Muscle layer of colon (tissue), 2 donors: ENCODE data around the gene EXOSC9.
"Not testable (repeated sequence)": the region's sequence is repeated elsewhere in the genome, so short reads cannot be mapped to it uniquely, and the experiment has no call there.

Experiments used
- H3K27ac ChIP-seq: one replicate; pipeline ENCODE4 v1.7.0; 2013; ENCODE audit warnings: low read depth, mild to moderate bottlenecking, low read length, moderate library complexity
- H3K27me3 ChIP-seq, 2 donors: one replicate each; pipeline ENCODE4 v1.7.0; 2013; ENCODE audit warnings: low read length in 2 of 2, mild to moderate bottlenecking in 2 of 2; ENCODE audit not compliant: insufficient read depth in 2 of 2, control insufficient read depth in 1 of 2
- H3K36me3 ChIP-seq: one replicate; pipeline ENCODE4 v1.7.0; 2013; ENCODE audit warnings: mild to moderate bottlenecking, low read length; ENCODE audit not compliant: insufficient read depth
- H3K4me1 ChIP-seq: one replicate; pipeline ENCODE4 v1.7.0; 2013; ENCODE audit warnings: mild to moderate bottlenecking, low read length; ENCODE audit not compliant: insufficient read depth
- H3K4me3 ChIP-seq, 2 donors: one replicate each; pipeline ENCODE4 v1.7.0; 2013; ENCODE audit warnings: low read length in 2 of 2, low read depth in 1 of 2, mild to moderate bottlenecking in 1 of 2, moderate library complexity in 1 of 2
- H3K9ac ChIP-seq: one replicate; pipeline ENCODE4 v1.7.0; 2013; ENCODE audit warnings: low read length
- H3K9me3 ChIP-seq: one replicate; pipeline ENCODE4 v1.7.0; 2013; ENCODE audit warnings: mild to moderate bottlenecking, low read length
- donor health status: abdominal sarcoma.
- donor health status: Adenocarcinoma of cecum.

Gene EXOSC9

DNA sequence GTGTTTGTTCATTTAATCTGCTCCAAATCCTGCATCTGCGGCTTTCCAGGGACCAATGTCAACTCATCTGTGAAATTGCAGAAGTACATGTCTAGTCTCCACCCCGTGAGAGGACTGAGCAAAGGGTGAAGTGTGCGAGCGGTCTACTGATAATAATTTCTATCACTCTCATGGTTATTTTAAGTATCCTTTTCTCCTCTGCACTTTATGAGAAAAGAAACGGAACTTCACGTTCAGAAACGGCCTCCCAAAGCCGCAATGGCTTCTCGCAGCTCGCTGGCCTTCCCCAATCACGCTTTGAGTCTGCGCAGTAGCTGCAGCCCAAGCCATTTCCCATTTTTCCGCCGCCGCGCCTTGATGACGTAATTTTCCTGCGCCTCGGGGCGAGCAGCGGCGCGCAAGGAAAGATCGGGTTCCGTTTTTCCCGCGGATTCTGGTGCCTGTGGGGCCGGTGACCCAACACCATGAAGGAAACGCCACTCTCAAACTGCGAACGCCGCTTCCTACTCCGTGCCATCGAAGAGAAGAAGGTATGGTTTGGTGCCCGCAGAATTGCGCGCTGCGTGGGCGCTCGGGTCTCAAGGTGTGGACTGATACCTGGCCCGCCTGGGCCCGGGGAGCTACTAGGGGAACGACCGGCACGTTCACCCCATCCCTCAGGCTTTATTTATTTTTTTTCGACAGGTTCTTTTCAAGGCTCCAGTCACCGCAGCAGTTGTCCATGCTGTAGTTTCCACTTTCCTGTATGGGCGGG, at the start of gene EXOSC9:
EXOSC9 (plus strand) TSS at position 363 of the 754 bp plus-strand sequence; CDS start at position 465, 102 bp downstream.
- H3K9me3 ChIP-seq = no peaks in the 10 kb centered on the region
- H3K4me3 ChIP-seq = peak within 1 kb of the TSS; percentile 76 to 100
- H3K27me3 ChIP-seq = no peaks in the 10 kb centered on the region
- peak within 1 kb of the TSS; percentile 99 for H3K9ac ChIP-seq
- peak within 1 kb of the TSS; percentile 96 for H3K27ac ChIP-seq
- peaks cover 28% of the 10 kb centered on the region for H3K36me3 ChIP-seq
- H3K4me1 ChIP-seq = peaks cover 14% of the 10 kb centered on the region

- H3K4me3 ChIP-seq, H3K27ac ChIP-seq, H3K4me1 ChIP-seq, H3K9ac ChIP-seq, H3K36me3 ChIP-seq, H3K9me3 ChIP-seq, H3K27me3 ChIP-seq: not testable (repeated sequence)
Observed at GRCh38 chr4:121752142-121752541, 49.0 kb upstream of the EXOSC9 start.

DNA sequence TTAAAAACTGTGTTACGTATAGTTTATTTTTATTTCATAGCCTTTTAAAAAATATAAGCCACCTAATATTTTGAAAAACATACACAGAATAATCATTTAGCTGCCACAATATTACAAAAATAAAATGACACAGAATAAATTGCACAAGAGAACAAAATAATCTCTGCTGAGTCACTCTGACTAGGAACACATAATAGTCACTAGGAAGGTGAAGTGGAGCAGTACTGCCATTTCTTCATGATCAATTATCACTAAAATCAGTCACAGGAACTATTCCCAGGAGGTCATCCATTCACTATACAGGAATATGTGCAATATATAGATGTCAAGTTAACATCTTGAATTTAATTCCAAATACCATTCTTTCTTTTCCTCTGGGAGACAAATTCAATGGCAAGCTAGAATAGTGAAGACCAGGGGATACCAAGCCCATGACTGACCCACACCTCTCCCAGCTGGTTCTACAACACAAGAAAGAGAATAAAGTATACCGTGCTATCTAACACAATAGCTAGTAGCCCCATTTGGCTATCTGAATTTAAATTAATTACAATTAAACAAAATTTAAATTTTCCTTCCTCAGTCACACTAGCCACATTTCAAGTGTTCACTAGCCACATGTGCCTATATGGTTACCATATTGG, 42.1 kb upstream of the EXOSC9 start:
- Histone ChIP-seq H3K27ac (no peak overlapping the region), H3K4me3 (no peak overlapping the region), H3K36me3 (no peaks in the 10 kb centered on the region), H3K4me1 (no peaks in the 10 kb centered on the region), H3K9ac (no peak overlapping the region), H3K27me3 (peaks cover 0 to 3% of the 10 kb centered on the region in 2 donors), H3K9me3 (no peaks in the 10 kb centered on the region)

- no peaks in the 10 kb centered on the region for H3K4me1 ChIP-seq
- H3K36me3 ChIP-seq = no peaks in the 10 kb centered on the region
- H3K9ac ChIP-seq = no peak overlapping the region
- no peaks in the 10 kb centered on the region for H3K9me3 ChIP-seq
- H3K27ac ChIP-seq = no peak overlapping the region
- H3K27me3 ChIP-seq = peaks cover 0 to 14% of the 10 kb centered on the region in 2 donors
- H3K4me3 ChIP-seq = no peak overlapping the region
Observed at GRCh38 chr4:121760205-121760604, 40.9 kb upstream of the EXOSC9 start.

- H3K9ac ChIP-seq = no peak overlapping the region
- peak overlapping the region in 1 of 2 donors; percentile 27 for H3K4me3 ChIP-seq
Observed at GRCh38 chr4:121764303-121764701, 36.8 kb upstream of the EXOSC9 start.

DNA sequence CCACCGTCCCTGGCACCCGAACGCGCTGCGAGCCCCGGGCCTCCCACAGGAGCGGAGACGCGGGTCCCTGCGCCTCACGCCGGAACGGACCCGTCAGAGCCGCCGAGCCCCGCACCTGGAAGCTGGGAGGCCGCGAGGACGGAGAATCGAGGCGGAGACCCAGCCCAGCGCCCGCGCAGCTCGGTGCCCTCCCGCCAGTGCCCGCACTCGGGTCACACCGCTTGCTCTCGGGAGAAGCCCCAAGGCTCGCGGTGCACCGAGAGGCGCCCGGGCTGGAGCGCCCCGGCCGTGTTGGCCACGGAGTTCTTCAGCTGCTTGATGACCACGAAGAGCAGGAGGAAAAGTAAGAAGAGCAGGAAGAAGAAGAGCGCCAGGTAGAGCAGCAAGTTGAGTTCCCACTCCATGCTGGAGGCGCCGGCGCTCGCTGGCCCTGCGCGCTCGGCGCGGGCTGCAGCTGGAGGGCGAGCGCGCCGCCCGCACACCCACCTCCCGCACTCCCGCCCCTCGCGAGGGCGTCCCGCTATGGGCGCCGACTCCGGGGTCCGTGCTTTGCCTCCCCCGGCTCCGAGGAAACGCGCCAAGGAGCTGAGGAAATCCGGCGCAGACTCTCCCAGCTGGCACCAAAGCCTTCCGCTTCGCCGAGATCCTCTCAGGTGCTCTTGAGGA, 36.3 kb upstream of the EXOSC9 start, which contains the start of gene SMIM43:
SMIM43 (minus strand) TSS at position 463 of the 666 bp plus-strand sequence; CDS start at position 404, 59 bp downstream.
- H3K36me3 ChIP-seq = no peaks in the 10 kb centered on the region
- H3K9me3 ChIP-seq = no peaks in the 10 kb centered on the region
- H3K27me3 ChIP-seq = peaks cover 0 to 14% of the 10 kb centered on the region in 2 donors
- H3K9ac ChIP-seq = no peak within 1 kb of the TSS
- peak within 1 kb of the TSS; percentile 23 to 27 for H3K4me3 ChIP-seq
- no peak within 1 kb of the TSS for H3K27ac ChIP-seq
- no peaks in the 10 kb centered on the region for H3K4me1 ChIP-seq

More at GRCh38 chr4:121764303-121764701, 36.8 kb upstream of the EXOSC9 start:
- H3K36me3 ChIP-seq = no peaks in the 10 kb centered on the region
- no peak overlapping the region for H3K27ac ChIP-seq
- H3K9me3 ChIP-seq = no peaks in the 10 kb centered on the region
- H3K27me3 ChIP-seq = peaks cover 0 to 14% of the 10 kb centered on the region in 2 donors
- no peaks in the 10 kb centered on the region for H3K4me1 ChIP-seq

- Histone ChIP-seq H3K4me1 (no peaks in the 10 kb centered on the region), H3K4me3 (peak overlapping the region in 1 of 2 donors; percentile 23), H3K36me3 (no peaks in the 10 kb centered on the region), H3K9me3 (no peaks in the 10 kb centered on the region), H3K27ac (no peak overlapping the region), H3K9ac (no peak overlapping the region), H3K27me3 (peaks cover 0 to 14% of the 10 kb centered on the region in 2 donors)
Observed at GRCh38 chr4:121765368-121765705, 35.8 kb upstream of the EXOSC9 start.

DNA sequence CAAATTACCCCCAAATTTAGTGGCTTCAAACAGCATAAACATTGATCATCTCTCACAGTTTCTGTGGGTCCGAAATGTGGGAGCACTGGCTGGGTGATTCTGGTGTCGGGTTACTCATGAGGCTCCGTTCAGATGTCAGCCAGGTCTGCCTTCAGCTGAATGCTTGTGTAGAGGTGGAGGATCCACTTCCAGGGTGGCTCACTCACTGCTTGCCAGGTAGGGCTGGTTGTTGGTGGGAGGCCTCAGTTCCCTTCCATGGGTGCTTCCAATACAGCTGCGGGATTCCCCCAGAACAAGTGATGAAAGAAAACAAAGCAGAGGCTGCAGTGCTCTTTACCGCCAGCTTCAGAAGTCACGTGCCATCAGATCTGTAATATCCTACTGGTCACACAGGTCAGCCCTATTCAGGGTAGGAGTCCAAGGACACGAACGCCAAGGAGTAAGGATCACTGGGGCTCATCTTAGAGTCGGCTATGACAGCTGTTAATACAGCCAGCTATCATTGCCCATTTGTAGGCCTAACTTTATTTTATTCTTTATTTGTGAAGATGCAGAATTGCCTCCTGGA, 35.1 kb upstream of the EXOSC9 start:
- no peak overlapping the region for H3K9ac ChIP-seq

GRCh38 chr4:121767166-121767565, 34.0 kb upstream of the EXOSC9 start:
- H3K27ac ChIP-seq = no peak overlapping the region
- no peak overlapping the region for H3K4me3 ChIP-seq
- H3K9me3 ChIP-seq = no peaks in the 10 kb centered on the region
- H3K4me1 ChIP-seq = no peaks in the 10 kb centered on the region
- no peaks in the 10 kb centered on the region for H3K36me3 ChIP-seq
- peaks cover 0 to 14% of the 10 kb centered on the region in 2 donors for H3K27me3 ChIP-seq
- no peak overlapping the region for H3K9ac ChIP-seq

More for the DNA sequence above, 35.1 kb upstream of the EXOSC9 start:
- Histone ChIP-seq H3K9me3 (no peaks in the 10 kb centered on the region), H3K27me3 (peaks cover 0 to 14% of the 10 kb centered on the region in 2 donors), H3K27ac (no peak overlapping the region), H3K4me1 (no peaks in the 10 kb centered on the region), H3K4me3 (no peak overlapping the region), H3K36me3 (no peaks in the 10 kb centered on the region)

- H3K9me3 ChIP-seq = no peaks in the 10 kb centered on the region
- H3K36me3 ChIP-seq = no peaks in the 10 kb centered on the region
- no peak overlapping the region for H3K4me3 ChIP-seq
- peaks cover 0 to 8% of the 10 kb centered on the region in 2 donors for H3K27me3 ChIP-seq
- H3K27ac ChIP-seq = no peak overlapping the region
- no peak overlapping the region for H3K9ac ChIP-seq
- no peaks in the 10 kb centered on the region for H3K4me1 ChIP-seq
Observed at GRCh38 chr4:121769341-121769740, 31.8 kb upstream of the EXOSC9 start.

GRCh38 chr4:121771869-121772268, 29.3 kb upstream of the EXOSC9 start:
- no peak overlapping the region for H3K9ac ChIP-seq
- no peaks in the 10 kb centered on the region for H3K27me3 ChIP-seq
- H3K36me3 ChIP-seq = no peaks in the 10 kb centered on the region
- no peak overlapping the region for H3K4me3 ChIP-seq
- no peaks in the 10 kb centered on the region for H3K4me1 ChIP-seq
- H3K9me3 ChIP-seq = no peaks in the 10 kb centered on the region
- H3K27ac ChIP-seq = no peak overlapping the region
